GM18951 (cell line): ENCODE data around the gene NEK4.

Source experiments
- POLR2A ChIP-seq: IDR thresholded peaks from 4 replicates; pipeline ENCODE4 v1.6.1; 2011; ENCODE audit warnings: mild to moderate bottlenecking; ENCODE audit not compliant: insufficient read length, insufficient read depth; ENCODE audit errors: extremely low read depth
- in situ Hi-C: fragments of 300-500 bp; cut with MboI; formaldehyde crosslinking; loops from one replicate; pipeline ENCODE4 v1.12.0; 2022; ENCODE audit warnings: low sequenced_read_pairs, mixed read lengths, inconsistent platforms; ENCODE audit not compliant: unreplicated experiment

Gene NEK4

DNA sequence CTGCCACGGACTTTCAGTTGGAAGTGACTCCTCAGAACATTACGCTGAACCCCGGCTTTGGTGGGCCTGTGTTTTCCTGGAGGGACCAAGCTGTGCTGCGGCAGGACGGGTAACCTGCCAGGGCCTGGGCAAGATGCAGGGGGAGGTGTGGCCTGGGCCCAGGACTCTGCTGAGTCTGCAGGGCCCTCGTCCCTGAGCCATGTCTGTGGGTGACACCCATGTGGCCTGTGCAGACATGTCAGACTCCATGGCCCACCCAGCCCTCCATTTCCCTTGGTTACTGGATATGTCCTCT lies 19.0 kb upstream of the NEK4 start:
- in situ Hi-C loops: no loop called here
- no peak for TF ChIP-seq POLR2A

- TF ChIP-seq POLR2A: no peak
- in situ Hi-C loops: no loop called here
Measured at GRCh38 chr3:52788890-52789745, 18.4 kb upstream of the NEK4 start.

GRCh38 chr3:52787672-52788625 lies 17.2 kb upstream of the NEK4 start:
- in situ Hi-C loops: no loop called here
- no peak for TF ChIP-seq POLR2A

GRCh38 chr3:52787246-52787645 lies 16.5 kb upstream of the NEK4 start:
- in situ Hi-C loops: no loop called here
- TF ChIP-seq POLR2A: no peak

DNA sequence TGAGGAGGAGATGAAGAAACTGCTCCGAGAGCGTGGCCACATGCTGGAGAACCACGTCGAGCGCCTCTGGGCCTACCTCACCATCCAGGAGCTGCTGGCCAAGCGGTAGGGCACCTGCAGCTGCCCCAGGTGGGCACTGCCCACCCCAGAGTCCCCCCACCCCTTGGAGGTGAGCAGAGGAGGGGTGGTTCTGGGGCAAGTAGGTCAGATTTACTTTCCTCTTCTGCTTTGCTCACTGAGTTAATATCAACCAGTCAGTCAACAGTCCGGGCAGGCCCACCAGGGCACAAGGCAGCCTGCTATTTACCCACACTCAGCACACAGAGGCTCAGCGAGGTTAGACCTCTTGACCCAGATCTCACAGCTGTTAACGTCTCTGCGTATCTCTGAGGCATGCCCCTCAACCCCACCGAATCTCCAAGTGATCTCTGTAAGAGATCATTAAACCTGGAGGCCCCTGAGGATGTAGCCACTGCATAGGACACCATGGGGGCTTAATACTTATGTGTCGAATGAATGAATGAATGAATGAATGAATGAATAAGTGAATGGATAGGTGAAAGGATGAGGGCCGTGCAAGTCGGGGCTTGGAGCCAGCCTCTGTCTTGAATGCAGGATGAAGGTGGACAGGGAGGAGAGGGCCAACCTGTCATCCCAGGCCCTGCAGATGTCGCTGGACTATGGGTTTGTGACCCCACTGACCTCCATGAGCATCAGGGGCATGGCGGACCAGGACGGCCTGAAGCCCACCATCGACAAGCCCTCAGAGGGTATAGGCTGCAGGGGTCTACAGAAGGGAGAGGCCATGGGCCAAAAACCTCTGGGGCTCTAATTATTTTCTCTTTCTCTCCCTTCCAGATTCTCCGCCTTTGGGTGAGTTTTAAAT lies 15.8 kb upstream of the NEK4 start:
- no peak for TF ChIP-seq POLR2A
- in situ Hi-C loops: no loop called here

GRCh38 chr3:52784931-52785590 lies 14.3 kb upstream of the NEK4 start:
- TF ChIP-seq POLR2A: no peak
- in situ Hi-C loops: no loop called here

DNA sequence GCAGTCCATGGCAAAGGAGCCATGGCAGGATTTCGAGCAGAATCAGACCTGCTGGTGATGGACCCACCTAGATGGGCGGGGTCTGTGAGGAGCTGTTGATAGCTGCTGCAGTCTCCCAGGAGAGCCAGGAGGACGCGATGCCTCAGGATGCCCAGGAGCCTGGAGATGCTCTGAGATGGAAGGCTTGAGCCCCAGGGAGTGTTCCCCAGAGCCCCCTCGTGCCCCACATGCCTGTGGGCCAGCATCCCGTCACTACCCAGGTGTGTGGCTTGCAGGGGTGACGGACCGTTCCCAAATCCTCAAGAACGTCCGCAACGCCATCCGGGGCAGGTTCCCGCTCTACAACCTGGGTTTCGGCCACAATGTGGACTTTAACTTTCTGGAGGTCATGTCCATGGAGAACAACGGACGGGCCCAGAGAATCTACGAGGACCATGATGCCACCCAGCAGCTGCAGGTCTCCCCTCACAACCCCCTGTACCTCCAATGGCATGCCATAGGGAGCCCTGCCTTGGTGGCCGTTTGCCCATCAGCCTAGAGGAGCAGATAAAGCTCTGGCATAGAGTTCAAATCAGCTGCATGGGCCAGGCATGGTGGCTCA lies 13.4 kb upstream of the NEK4 start:
- TF ChIP-seq POLR2A: no peak
- in situ Hi-C loops: no loop called here

- in situ Hi-C loops: no loop called here
- TF ChIP-seq POLR2A: no peak
Measured at GRCh38 chr3:52783211-52783555, 12.4 kb upstream of the NEK4 start.

DNA sequence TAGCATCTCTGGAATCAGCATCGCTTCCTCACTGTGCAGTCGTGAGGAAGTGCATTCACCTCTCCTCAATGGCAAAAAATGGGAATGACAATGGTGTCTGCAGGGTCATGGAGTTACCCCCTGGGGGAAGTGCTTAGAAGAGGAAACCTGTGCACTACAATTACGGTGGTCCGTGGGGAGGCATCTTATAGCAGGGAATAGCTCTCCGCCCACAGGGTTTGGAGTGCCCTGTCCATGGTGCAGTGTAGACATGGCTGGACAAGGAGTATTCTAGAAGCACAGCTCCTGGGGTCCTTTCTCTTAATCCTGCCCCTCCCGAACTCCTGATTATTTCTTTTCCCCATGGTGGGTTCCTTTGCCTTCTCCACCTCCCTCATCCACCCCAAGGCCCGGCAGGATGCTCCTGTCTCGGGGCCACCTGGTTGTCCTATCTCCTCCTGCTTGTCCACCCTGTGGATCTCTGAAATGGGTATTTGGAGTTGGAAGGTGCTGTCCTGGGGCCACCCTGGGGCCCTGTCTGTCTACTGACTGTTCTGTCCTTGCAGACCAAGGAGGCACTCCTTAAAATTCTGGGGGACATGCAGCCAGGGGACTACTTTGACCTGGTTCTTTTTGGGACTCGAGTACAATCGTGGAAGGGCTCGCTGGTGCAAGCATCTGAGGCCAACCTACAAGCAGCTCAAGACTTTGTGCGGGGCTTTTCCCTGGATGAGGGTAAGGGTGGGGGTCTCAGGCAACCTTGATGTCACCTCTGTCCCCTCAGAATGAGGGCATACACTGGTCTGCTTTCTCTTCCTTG lies 11.9 kb upstream of the NEK4 start:
- in situ Hi-C loops: no loop called here
- TF ChIP-seq POLR2A: no peak

DNA sequence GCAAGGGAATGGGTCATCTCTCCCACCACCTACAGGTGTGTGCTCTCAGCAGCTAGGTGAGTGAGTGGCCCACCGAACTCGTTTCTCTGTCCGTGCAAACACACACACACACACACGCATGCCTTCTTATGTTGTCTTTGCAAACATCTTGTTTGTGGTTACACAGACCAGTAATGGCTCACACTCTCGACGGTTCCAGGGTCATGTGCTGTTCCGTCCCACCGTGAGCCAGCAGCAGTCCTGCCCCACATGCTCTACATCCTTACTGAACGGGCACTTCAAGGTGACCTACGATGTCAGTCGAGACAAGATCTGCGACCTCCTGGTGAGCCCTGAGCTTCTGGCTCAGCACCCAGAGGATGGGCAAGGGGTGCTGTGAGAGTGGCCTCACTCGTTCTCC lies 11.0 kb upstream of the NEK4 start:
- no peak for TF ChIP-seq POLR2A
- in situ Hi-C loops: no loop called here

DNA sequence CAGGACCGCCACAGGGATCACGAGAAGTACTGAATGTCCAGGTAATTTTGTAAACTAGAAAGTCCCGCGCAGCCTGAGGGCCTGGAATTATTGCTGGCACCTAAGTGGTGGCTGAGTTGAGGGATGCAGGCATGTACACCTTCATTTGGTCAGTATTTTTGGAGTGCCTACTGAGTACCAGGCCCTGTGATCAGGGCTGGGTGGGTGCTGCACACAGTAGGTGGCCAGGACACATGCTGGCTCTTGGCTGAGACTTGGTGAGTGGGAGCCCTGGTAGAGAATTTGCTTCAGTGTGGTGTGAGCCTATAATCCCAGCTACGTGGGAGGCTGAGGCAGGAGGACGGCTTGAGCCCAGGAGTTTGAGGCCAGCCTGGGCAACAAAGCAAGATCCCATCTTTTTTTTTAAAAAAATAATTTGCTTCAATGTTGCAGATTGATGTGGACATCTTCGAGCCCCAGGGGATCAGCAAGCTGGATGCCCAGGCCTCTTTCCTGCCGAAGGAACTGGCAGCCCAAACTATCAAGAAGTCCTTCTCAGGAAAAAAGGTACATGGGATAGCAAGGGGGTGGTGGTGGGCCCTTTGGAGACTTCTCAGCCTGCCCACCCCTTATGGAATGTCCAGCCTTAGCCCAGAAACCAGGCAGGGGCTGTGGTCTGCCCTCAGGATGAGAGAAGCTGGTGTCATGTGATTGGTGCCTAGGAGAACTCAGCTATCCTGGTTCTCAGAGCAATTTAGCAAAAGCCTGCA lies 9.3 kb upstream of the NEK4 start:
- no peak for TF ChIP-seq POLR2A
- in situ Hi-C loops: no loop called here
